ENCODE results near the gene GLRA3. TPM values are rescaled to one million over a fixed set of nuclear protein-coding genes. Genes with fewer than 3 reads are reported as not detected.

Gene GLRA3
- total RNA-seq, 5 donors from 2014 or later (not counting 1 experiment from before 2014, with no cell fraction given): not detected

- no peaks in the 10 kb centered on the region for H3K9me3 ChIP-seq
- peaks cover 4 to 22% (median 8%) of the 10 kb centered on the region in 3 donors for H3K9me3 Mint-ChIP-seq
- no peak overlapping the region for H3K4me3 Mint-ChIP-seq
- H3K4me1 Mint-ChIP-seq: no peaks in the 10 kb centered on the region
- CTCF ChIA-PET: no interaction called here
- H3K36me3 Mint-ChIP-seq: no peaks in the 10 kb centered on the region
- H3K4me1 ChIP-seq (ENCODE audit: control insufficient read depth in 1 of 2, extremely low read depth in 1 of 2, insufficient read depth in 2 of 2, low read length in 2 of 2): no peaks in the 10 kb centered on the region
- POLR2A ChIA-PET: no interaction called here
- no peak overlapping the region for H3K27ac ChIP-seq (ENCODE audit: low read length)
- no peaks in the 10 kb centered on the region for H3K27me3 ChIP-seq (replicated peaks in 1 of 2; ENCODE audit: control insufficient read depth in 2 of 2, extremely low read depth in 1 of 2, insufficient read depth in 2 of 2, low read length in 1 of 2)
- no peak overlapping the region for H3K4me3 ChIP-seq (ENCODE audit: control insufficient read depth in 1 of 2, extremely low read depth in 1 of 2, low read length in 1 of 2)
- DNase-seq (no peak), ATAC-seq (replicated peaks in 1 of 4) (no peak)
- H3K36me3 ChIP-seq (ENCODE audit: control insufficient read depth in 2 of 2, extremely low read depth in 1 of 2, insufficient read depth in 1 of 2, low read length in 1 of 2): no peaks in the 10 kb centered on the region
- no peak overlapping the region for H3K27ac Mint-ChIP-seq
- no CpG with 5 or more reads among the region's 3 CpGs for WGBS (ENCODE audit: insufficient coverage)
- H3K27me3 Mint-ChIP-seq: no peaks in the 10 kb centered on the region
These were observed 28.1 kb upstream of the GLRA3 start for GRCh38 chr4:174856926-174857800.

GRCh38 chr4:174855050-174855449 is 26.0 kb upstream of the GLRA3 start:
- WGBS (ENCODE audit: insufficient coverage): 40% methylated on average over 1 of the region's 4 CpGs
- ATAC-seq (replicated peaks in 1 of 4) (no peak), DNase-seq (no peak)
- CTCF ChIA-PET: no interaction called here
- H3K36me3 Mint-ChIP-seq: no peaks in the 10 kb centered on the region
- peaks cover 2 to 17% (median 8%) of the 10 kb centered on the region in 3 donors for H3K9me3 Mint-ChIP-seq
- Histone ChIP-seq H3K27me3 (replicated peaks in 1 of 2; ENCODE audit: control insufficient read depth in 2 of 2, extremely low read depth in 1 of 2, insufficient read depth in 2 of 2, low read length in 1 of 2) (no peaks in the 10 kb centered on the region), H3K9me3 (no peaks in the 10 kb centered on the region), H3K27ac (ENCODE audit: low read length) (no peak overlapping the region), H3K4me3 (ENCODE audit: control insufficient read depth in 1 of 2, extremely low read depth in 1 of 2, low read length in 1 of 2) (no peak overlapping the region), H3K4me1 (ENCODE audit: control insufficient read depth in 1 of 2, extremely low read depth in 1 of 2, insufficient read depth in 2 of 2, low read length in 2 of 2) (no peaks in the 10 kb centered on the region), H3K36me3 (ENCODE audit: control insufficient read depth in 2 of 2, extremely low read depth in 1 of 2, insufficient read depth in 1 of 2, low read length in 1 of 2) (no peaks in the 10 kb centered on the region)
- POLR2A ChIA-PET: no interaction called here
- no peaks in the 10 kb centered on the region for H3K4me1 Mint-ChIP-seq
- H3K27me3 Mint-ChIP-seq: no peaks in the 10 kb centered on the region
- no peak overlapping the region for H3K4me3 Mint-ChIP-seq
- H3K27ac Mint-ChIP-seq: no peak overlapping the region

- no peak overlapping the region for H3K27ac Mint-ChIP-seq
- CTCF ChIA-PET: no interaction called here
- ATAC-seq (replicated peaks in 1 of 4) (no peak), DNase-seq (no peak)
- POLR2A ChIA-PET: no interaction called here
- no peaks in the 10 kb centered on the region for H3K27me3 Mint-ChIP-seq
- no peak overlapping the region for H3K4me3 Mint-ChIP-seq
- Histone ChIP-seq H3K36me3 (ENCODE audit: control insufficient read depth in 2 of 2, extremely low read depth in 1 of 2, insufficient read depth in 1 of 2, low read length in 1 of 2) (no peaks in the 10 kb centered on the region), H3K27me3 (replicated peaks in 1 of 2; ENCODE audit: control insufficient read depth in 2 of 2, extremely low read depth in 1 of 2, insufficient read depth in 2 of 2, low read length in 1 of 2) (no peaks in the 10 kb centered on the region), H3K27ac (ENCODE audit: low read length) (no peak overlapping the region), H3K4me1 (ENCODE audit: control insufficient read depth in 1 of 2, extremely low read depth in 1 of 2, insufficient read depth in 2 of 2, low read length in 2 of 2) (no peaks in the 10 kb centered on the region), H3K9me3 (no peaks in the 10 kb centered on the region), H3K4me3 (ENCODE audit: control insufficient read depth in 1 of 2, extremely low read depth in 1 of 2, low read length in 1 of 2) (no peak overlapping the region)
- no peaks in the 10 kb centered on the region for H3K4me1 Mint-ChIP-seq
- 80% methylated on average over 1 of the region's 3 CpGs for WGBS (ENCODE audit: insufficient coverage)
- no peaks in the 10 kb centered on the region for H3K36me3 Mint-ChIP-seq
- peaks cover 0 to 13% (median 4%) of the 10 kb centered on the region in 3 donors for H3K9me3 Mint-ChIP-seq
These were observed 24.6 kb upstream of the GLRA3 start for GRCh38 chr4:174853629-174854028.

- no peak for ATAC-seq (replicated peaks in 1 of 4)
- ChIA-PET POLR2A (no interaction called here), CTCF (no interaction called here)
- H3K27me3 ChIP-seq (replicated peaks in 1 of 2; ENCODE audit: control insufficient read depth in 2 of 2, extremely low read depth in 1 of 2, insufficient read depth in 2 of 2, low read length in 1 of 2): no peaks in the 10 kb centered on the region
- no peak overlapping the region for H3K4me3 Mint-ChIP-seq
- H3K9me3 Mint-ChIP-seq: peaks cover 2 to 7% (median 3%) of the 10 kb centered on the region in 3 donors
- no peaks in the 10 kb centered on the region for H3K36me3 ChIP-seq (ENCODE audit: control insufficient read depth in 2 of 2, extremely low read depth in 1 of 2, insufficient read depth in 1 of 2, low read length in 1 of 2)
- H3K36me3 Mint-ChIP-seq: no peaks in the 10 kb centered on the region
- H3K4me3 ChIP-seq (ENCODE audit: control insufficient read depth in 1 of 2, extremely low read depth in 1 of 2, low read length in 1 of 2): no peak overlapping the region
- no peaks in the 10 kb centered on the region for H3K4me1 ChIP-seq (ENCODE audit: control insufficient read depth in 1 of 2, extremely low read depth in 1 of 2, insufficient read depth in 2 of 2, low read length in 2 of 2)
- no peak overlapping the region for H3K27ac ChIP-seq (ENCODE audit: low read length)
- WGBS (ENCODE audit: insufficient coverage): no CpG with 5 or more reads among the region's 2 CpGs
- H3K27me3 Mint-ChIP-seq: no peaks in the 10 kb centered on the region
- no peak for DNase-seq
- no peaks in the 10 kb centered on the region for H3K9me3 ChIP-seq
- no peak overlapping the region for H3K27ac Mint-ChIP-seq
- H3K4me1 Mint-ChIP-seq: no peaks in the 10 kb centered on the region
These were observed 19.5 kb upstream of the GLRA3 start for GRCh38 chr4:174848596-174848995.

GRCh38 chr4:174847801-174848427 is 18.9 kb upstream of the GLRA3 start:
- WGBS (ENCODE audit: insufficient coverage): no CpG with 5 or more reads among the region's 2 CpGs
- ChIA-PET POLR2A (no interaction called here), CTCF (no interaction called here)
- H3K4me3 Mint-ChIP-seq: no peak overlapping the region
- H3K36me3 Mint-ChIP-seq: no peaks in the 10 kb centered on the region
- H3K9me3 Mint-ChIP-seq: peaks cover 4 to 7% (median 6%) of the 10 kb centered on the region in 3 donors
- H3K27me3 ChIP-seq (replicated peaks in 1 of 2; ENCODE audit: control insufficient read depth in 2 of 2, extremely low read depth in 1 of 2, insufficient read depth in 2 of 2, low read length in 1 of 2): no peaks in the 10 kb centered on the region
- ATAC-seq (replicated peaks in 1 of 4) (no peak), DNase-seq (no peak)
- no peak overlapping the region for H3K27ac Mint-ChIP-seq
- H3K4me3 ChIP-seq (ENCODE audit: control insufficient read depth in 1 of 2, extremely low read depth in 1 of 2, low read length in 1 of 2): no peak overlapping the region
- H3K9me3 ChIP-seq: no peaks in the 10 kb centered on the region
- H3K36me3 ChIP-seq (ENCODE audit: control insufficient read depth in 2 of 2, extremely low read depth in 1 of 2, insufficient read depth in 1 of 2, low read length in 1 of 2): no peaks in the 10 kb centered on the region
- no peak overlapping the region for H3K27ac ChIP-seq (ENCODE audit: low read length)
- H3K27me3 Mint-ChIP-seq: no peaks in the 10 kb centered on the region
- no peaks in the 10 kb centered on the region for H3K4me1 ChIP-seq (ENCODE audit: control insufficient read depth in 1 of 2, extremely low read depth in 1 of 2, insufficient read depth in 2 of 2, low read length in 2 of 2)
- no peaks in the 10 kb centered on the region for H3K4me1 Mint-ChIP-seq

- Mint-ChIP-seq H3K27me3 (peaks cover 0 to 5% of the 10 kb centered on the region in 2 donors), H3K27ac (no peak overlapping the region), H3K4me3 (no peak overlapping the region), H3K9me3 (peaks cover 2 to 7% (median 6%) of the 10 kb centered on the region in 3 donors), H3K4me1 (no peaks in the 10 kb centered on the region), H3K36me3 (no peaks in the 10 kb centered on the region)
- H3K4me1 ChIP-seq (ENCODE audit: control insufficient read depth in 1 of 2, extremely low read depth in 1 of 2, insufficient read depth in 2 of 2, low read length in 2 of 2): no peaks in the 10 kb centered on the region
- H3K4me3 ChIP-seq (ENCODE audit: control insufficient read depth in 1 of 2, extremely low read depth in 1 of 2, low read length in 1 of 2): no peak overlapping the region
- H3K9me3 ChIP-seq: no peaks in the 10 kb centered on the region
- ATAC-seq (replicated peaks in 1 of 4) (no peak), DNase-seq (no peak)
- ChIA-PET CTCF (no interaction called here), POLR2A (no interaction called here)
- H3K27me3 ChIP-seq (replicated peaks in 1 of 2; ENCODE audit: control insufficient read depth in 2 of 2, extremely low read depth in 1 of 2, insufficient read depth in 2 of 2, low read length in 1 of 2): no peaks in the 10 kb centered on the region
- H3K27ac ChIP-seq (ENCODE audit: low read length): no peak overlapping the region
- H3K36me3 ChIP-seq (ENCODE audit: control insufficient read depth in 2 of 2, extremely low read depth in 1 of 2, insufficient read depth in 1 of 2, low read length in 1 of 2): no peaks in the 10 kb centered on the region
These were observed 6.5 kb upstream of the GLRA3 start for GRCh38 chr4:174835536-174835935.
